C4-2B (cell line): Measurements from ENCODE around the gene STX8.

Experiments
- ZFX ChIP-seq: fragments of 450-650 bp; IDR thresholded peaks from 2 replicates; pipeline ENCODE4 v1.6.1; 2017
- TF ChIP-seq, protein P1 (sequence below): fragments of 450-650 bp; conservative IDR thresholded peaks from 2 replicates; pipeline ENCODE4 v1.5.1; 2017; ENCODE audit warnings: mild to moderate bottlenecking

DNA sequence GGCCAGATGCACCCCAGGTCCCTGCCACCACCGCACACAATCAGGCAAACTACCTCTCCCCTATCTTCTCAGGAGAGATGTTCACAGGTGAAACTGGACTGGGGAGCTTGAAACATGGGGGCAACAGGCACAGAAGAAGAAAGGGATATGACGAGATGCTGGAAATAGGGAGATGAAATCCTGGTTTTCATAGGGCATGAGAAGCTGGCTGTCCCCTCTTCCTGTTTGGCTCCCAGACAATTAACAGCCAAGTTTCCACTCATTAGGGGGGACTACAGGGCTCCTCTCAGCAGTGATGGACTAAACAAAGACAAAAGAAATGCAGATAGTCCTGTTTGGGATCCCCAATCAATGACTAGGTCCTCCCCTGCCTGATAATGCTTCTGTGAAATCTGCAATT lies 288.3 kb downstream of the STX8 start:
- TF ChIP-seq, protein P1, sequence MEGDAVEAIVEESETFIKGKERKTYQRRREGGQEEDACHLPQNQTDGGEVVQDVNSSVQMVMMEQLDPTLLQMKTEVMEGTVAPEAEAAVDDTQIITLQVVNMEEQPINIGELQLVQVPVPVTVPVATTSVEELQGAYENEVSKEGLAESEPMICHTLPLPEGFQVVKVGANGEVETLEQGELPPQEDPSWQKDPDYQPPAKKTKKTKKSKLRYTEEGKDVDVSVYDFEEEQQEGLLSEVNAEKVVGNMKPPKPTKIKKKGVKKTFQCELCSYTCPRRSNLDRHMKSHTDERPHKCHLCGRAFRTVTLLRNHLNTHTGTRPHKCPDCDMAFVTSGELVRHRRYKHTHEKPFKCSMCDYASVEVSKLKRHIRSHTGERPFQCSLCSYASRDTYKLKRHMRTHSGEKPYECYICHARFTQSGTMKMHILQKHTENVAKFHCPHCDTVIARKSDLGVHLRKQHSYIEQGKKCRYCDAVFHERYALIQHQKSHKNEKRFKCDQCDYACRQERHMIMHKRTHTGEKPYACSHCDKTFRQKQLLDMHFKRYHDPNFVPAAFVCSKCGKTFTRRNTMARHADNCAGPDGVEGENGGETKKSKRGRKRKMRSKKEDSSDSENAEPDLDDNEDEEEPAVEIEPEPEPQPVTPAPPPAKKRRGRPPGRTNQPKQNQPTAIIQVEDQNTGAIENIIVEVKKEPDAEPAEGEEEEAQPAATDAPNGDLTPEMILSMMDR, result no peak
- TF ChIP-seq ZFX, result no peak
